Fibroblast of skin of back (primary cell): ENCODE results near the gene AIM2. TPM values are rescaled to one million over a fixed set of nuclear protein-coding genes. Genes with fewer than 3 reads are reported as not detected.
A peak's percentile ranks its signal among the peaks of the same experiment; 100 is the strongest.
"Not testable (repeated sequence)": the region's sequence is repeated elsewhere in the genome, so short reads cannot be mapped to it uniquely, and the experiment has no call there.

Experiments used
- DNase-seq: peaks from one replicate; pipeline ENCODE4 v3.0.0-alpha.2; 2013
- polyA plus RNA-seq, 2 experiments: library from polyadenylated mRNA; unstranded; fragments of 120-200 nt; gene quantifications; one replicate each; pipeline ENCODE4 v1.2.1, GENCODE V29; 2013; ENCODE audit not compliant: insufficient read length in 2 of 2

The AIM2 gene
- not detected for polyA plus RNA-seq (2013, experiment 1 of 2; ENCODE audit: insufficient read length)
- polyA plus RNA-seq (2013, experiment 2 of 2; ENCODE audit: insufficient read length) = not detected

GRCh38 chr1:159076438-159077119 is at the start of gene AIM2:
AIM2 (minus strand) TSS chr1:159076766; CDS start chr1:159073499, 3,267 bp downstream.
- DNase-seq = peak; percentile 47

- DNase-seq = no peak
These were observed 47.0 kb upstream of the AIM2 start for GRCh38 chr1:159123587-159123986.

GRCh38 chr1:159122005-159122621 is 45.5 kb upstream of the AIM2 start:
- DNase-seq = peak; percentile 74

GRCh38 chr1:159121526-159121925 is 45.0 kb upstream of the AIM2 start:
- DNase-seq = no peak

GRCh38 chr1:159120317-159120716 is 43.8 kb upstream of the AIM2 start:
- DNase-seq = no peak

GRCh38 chr1:159113596-159114433 is 37.2 kb upstream of the AIM2 start:
- DNase-seq = no peak

- DNase-seq = not testable (repeated sequence)
These were observed 26.5 kb upstream of the AIM2 start for GRCh38 chr1:159103021-159103420.

- no peak for DNase-seq
These were observed 24.0 kb upstream of the AIM2 start for GRCh38 chr1:159100589-159100988.

- no peak for DNase-seq
These were observed 22.0 kb upstream of the AIM2 start for GRCh38 chr1:159098596-159098995.

GRCh38 chr1:159092036-159092760 is 15.6 kb upstream of the AIM2 start:
- peak; percentile 81 for DNase-seq

GRCh38 chr1:159091607-159092031 is 15.1 kb upstream of the AIM2 start:
- DNase-seq = peak; percentile 58

- DNase-seq = no peak
These were observed 14.6 kb upstream of the AIM2 start for GRCh38 chr1:159091180-159091560.

GRCh38 chr1:159090286-159091179 is 14.0 kb upstream of the AIM2 start:
- DNase-seq = peak; percentile 59

GRCh38 chr1:159089184-159089791 is 12.7 kb upstream of the AIM2 start:
- DNase-seq = no peak

- no peak for DNase-seq
These were observed 12.1 kb upstream of the AIM2 start for GRCh38 chr1:159088546-159089183.

- DNase-seq = peak; percentile 91
These were observed 11.5 kb upstream of the AIM2 start for GRCh38 chr1:159088050-159088449.

GRCh38 chr1:159084867-159085266 is 8.3 kb upstream of the AIM2 start:
- DNase-seq = no peak

GRCh38 chr1:159084152-159084551 is 7.6 kb upstream of the AIM2 start:
- no peak for DNase-seq

GRCh38 chr1:159083013-159083412 is 6.4 kb upstream of the AIM2 start:
- no peak for DNase-seq

GRCh38 chr1:159081626-159082025 is 5.1 kb upstream of the AIM2 start:
- no peak for DNase-seq

GRCh38 chr1:159079525-159079924 is 3.0 kb upstream of the AIM2 start:
- no peak for DNase-seq
